Measurements from ENCODE around the gene IL11.
A peak's percentile ranks its signal among the peaks of the same experiment; 100 is the strongest.

IL11 gene

DNA sequence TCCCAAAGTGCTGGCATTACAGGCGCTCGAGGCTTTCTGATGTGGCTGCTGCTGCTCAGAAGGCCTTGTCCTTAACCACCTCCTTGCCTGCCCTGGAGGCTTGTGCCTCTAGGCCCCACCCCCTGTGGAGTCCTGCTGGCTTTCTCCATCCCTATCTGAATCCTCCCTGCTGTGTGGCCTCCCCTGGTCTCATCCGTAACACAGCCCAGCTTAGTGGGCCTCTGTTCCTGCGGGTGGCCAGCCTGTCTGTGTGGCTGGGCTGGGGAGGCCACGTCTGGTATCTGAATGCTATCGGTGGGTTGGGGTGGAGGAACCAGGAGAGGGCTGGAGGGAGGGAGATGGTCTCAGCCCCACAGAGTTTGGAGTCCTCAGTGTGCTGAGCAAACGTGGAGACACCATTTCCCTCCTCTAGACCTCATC is 20.2 kb upstream of the IL11 start:
- DNase-seq: no peak

DNA sequence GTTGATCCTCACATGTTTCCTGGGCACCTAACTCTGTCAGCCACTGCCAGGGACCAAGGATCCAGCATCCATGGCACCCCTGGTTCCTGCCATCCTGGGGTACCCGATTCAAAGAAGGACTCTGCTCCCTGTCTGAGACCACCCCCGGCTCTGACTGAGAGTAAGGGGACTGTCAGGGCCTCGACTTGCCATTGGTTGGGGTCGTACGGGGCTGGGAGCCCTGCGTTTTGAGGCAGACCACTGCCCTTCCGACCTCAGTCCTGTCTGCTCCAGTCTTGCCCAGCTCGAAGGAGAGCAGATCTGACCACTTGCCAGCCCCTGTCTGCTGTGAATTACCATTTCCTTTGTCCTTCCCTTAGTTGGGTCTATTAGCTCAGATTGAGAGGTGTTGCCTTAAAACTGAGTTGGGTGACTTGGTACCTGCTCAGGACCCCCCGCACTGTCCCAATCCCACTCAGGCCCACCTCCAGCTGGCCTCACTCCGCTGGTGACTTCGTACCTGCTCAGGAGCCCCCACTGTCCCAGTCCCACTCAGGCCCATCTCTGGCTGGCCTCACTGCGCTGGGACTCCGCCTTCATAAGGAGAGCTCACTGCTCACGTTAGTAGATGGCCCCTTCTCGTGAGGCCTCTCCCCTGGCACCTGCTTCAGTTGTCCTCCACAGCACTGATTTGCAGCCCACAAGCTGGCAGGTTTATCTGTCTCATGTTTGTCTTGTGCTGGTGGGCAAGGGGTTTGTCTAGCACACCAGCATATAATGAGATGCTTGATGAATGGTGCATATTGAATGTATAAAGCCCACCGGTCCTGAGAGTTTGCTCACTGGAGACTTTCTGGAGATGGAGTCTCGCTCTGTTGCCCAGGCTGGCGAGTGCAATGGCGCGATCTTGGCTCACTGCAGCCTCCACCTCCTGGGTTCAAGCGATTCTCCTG is 19.4 kb upstream of the IL11 start:
- no peak for DNase-seq

DNA sequence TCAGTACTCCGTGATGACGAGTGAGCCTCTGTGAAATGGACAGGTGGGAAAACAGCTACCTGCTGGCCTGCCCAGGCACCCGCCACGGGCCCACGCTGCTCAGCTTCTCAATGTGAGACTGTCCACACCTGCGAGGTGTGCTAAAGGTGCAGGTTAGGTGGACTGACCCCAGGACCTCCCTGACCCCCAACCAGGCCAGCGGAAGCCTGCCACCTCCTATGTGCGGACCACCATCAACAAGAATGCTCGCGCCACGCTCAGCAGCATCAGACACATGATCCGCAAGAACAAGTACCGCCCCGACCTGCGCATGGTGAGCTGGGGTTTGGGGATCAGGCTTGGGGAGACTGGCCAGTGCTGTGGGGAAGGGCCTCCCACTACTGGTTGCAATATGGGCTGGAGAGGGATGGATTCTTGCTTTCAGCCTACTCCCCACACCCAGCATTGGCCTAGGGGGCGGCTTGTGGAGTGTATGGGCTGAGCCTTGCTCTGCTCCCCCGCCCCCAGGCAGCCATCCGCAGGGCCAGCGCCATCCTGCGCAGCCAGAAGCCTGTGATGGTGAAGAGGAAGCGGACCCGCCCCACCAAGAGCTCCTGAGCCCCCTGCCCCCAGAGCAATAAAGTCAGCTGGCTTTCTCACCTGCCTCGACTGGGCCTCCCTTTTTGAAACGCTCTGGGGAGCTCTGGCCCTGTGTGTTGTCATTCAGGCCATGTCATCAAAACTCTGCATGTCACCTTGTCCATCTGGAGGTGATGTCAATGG is 17.7 kb upstream of the IL11 start:
- no peak for DNase-seq

DNA sequence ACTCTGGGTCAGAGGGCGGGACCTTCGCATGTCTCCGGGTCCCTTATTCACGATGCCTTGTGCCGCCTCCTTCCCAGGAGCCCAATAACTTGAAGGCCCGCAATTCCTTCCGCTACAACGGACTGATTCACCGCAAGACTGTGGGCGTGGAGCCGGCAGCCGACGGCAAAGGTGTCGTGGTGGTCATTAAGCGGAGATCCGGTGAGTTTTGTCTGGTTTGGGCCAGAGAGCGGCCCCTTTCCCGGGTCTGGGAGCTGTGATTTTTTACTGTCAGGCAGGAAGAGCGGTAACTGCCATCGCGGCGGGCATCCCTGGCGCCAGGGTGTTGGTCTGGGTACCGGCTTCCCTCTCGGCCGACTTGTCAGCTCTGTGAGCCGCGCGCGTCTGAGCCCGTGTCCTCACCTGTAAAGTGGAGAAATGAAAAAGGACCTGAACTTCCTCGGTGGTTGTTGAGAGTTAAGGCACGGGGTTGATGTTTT is 16.3 kb upstream of the IL11 start:
- no peak for DNase-seq

DNA sequence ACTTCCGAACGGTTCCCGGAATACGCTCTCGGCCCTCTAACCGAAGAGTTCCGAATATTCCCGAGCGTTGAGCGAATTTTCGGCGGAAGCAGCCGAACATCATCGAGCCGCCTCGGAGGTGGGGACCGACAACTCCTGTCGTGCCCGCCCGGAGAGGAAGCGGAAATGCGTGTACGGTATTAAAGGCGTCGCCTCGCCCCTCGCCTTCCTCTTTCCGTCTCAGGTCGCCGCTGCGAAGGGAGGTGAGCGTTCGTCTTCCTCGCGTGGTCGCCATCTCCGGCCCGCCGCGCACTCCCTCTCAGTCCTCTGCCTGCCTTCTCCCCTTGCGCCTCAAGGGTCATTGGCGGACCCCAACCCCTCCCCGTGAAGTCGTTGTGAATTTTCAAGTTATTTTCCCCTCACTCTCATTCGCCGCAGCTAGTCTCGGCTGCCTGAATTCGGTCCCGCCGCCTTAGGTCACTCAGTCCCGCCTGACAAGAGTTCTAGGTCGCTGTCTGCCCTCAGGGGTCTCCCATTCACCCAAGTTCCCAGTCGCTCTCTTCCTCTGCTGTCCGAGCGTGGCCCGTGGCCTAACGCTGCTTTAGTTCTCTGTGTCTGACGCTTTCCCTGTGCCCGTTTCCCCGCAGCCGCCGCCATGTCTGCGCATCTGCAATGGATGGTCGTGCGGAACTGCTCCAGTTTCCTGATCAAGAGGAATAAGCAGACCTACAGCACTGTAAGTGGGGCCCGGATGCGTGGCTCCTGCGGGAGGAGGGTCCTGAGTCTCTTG is 15.6 kb upstream of the IL11 start, which contains the start of gene RPL28:
RPL28 (plus strand) TSS at position 209 of the 769 bp plus-strand sequence; CDS start at position 635, 426 bp downstream.
- DNase-seq: peak; percentile 99

DNA sequence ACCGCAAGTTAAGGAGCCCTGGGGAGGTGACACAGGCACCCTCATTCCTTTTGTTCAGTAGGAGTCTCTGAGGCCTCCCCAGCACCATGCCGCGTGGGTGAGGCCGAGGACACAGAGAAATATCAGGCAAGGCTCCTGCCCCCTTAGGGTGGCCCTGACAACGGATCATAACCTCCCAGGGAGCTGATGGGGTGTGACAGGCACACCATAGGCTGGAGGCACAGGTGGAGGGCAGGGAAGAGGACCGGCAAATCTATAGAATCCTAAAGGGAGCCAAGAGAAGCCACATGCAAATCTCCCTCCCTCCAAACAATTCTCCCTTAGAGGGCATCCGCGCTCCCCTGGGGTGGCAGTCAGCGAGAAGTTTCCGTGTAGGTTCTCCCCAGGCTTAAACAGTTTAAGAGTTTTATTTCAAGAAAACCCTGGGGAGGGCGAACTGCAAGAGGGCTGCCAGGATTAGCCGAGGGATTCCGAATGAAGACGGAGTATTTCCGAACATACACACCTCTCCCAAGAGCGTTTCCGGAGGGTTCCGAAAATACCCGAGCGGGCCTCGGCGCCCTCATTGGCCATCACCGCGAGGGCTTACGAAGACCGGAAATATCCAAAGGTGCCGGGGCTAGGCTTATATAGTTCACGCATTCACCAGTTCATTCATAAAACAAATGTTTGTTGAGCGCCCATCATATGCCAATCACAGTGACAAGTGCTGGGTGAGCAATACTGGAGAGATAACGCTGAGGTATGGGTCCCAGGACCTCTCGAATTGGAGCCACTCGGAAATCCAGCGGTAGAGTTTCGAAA is 14.9 kb upstream of the IL11 start:
- peak; percentile 99 for DNase-seq

DNA sequence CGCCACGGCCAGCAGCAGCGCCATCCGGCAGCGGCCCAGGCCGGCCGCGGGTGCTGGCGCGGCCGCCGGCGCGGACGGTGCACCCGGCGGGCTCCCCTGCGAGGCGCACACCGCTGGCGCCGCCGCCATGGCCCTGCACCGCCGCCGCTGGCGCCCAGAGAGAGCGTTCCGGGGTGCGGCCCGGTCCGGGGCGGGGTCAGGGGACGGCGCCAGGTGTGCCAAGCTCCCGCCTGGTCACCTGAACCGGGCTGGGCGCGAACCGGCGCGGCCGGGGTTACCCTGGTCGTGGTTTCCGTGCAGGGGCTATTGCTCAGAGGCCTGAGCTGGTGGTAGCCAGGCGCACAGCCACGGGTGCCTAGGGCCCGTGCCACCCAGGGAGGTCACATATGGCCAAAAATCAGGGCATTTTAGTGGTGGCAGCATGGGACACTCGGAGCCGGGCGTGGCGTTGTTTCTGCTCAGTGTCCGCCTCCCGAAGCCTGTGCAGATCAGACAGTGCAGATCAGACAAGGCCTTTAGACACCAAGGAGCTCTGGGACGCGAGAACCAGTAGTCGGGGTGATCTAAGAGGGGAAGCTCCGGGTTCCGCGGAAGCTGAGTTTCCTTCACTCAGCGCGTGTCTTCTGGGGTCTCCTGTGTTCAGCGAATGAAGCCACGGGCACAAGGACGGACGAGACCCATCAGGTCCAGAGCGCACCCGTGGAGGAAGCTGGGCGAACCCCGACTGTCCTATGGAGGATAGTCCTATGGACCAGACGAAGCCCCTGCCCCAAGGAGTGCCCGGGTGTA is 14.1 kb upstream of the IL11 start, which contains the start of gene TMEM238:
TMEM238 (minus strand) TSS at position 162 of the 789 bp plus-strand sequence; CDS start at position 129, 33 bp downstream.
- peak; percentile 42 for DNase-seq

DNA sequence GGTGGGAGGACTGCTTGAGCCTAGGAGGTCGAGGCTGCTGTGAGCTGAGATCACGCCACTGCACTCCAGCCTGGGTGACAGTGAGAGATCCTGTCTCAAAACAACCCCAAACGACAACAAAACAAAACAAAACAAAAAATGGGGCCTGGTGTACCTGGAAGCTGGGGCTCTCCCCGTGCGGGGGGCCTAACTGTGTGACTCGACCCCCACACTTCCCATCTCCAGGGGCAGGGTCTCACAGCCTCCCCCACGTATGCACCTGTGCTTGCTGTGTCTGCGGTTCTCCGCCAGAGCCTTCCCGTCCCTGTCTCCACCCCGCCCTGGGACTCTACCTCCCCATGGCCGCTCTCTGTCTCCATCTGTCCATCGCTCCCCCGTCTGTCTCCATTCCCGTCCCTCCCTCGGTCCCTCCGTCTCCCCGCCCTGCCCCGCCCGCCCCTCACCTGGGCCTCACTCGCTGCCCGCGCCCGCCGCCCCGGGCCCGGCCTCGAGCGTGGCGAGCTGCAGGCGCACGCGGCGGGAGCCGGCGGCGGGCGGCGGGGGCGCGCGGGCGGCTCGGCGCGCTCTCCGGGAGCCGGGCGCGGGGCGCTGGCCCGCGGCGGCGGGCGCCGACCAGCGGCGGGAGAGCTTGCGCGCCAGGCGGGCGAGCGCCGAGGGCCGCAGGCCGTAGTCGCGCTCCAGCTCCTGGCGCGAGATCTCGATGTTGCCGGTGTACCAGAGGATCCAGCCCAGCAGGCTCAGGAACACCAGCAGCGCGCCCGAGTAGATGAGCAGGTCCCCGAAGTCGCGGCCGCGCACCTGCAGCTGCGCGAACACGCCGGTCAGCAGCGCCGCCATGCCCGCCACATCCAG is 13.2 kb upstream of the IL11 start:
- DNase-seq: peak; percentile 38

DNA sequence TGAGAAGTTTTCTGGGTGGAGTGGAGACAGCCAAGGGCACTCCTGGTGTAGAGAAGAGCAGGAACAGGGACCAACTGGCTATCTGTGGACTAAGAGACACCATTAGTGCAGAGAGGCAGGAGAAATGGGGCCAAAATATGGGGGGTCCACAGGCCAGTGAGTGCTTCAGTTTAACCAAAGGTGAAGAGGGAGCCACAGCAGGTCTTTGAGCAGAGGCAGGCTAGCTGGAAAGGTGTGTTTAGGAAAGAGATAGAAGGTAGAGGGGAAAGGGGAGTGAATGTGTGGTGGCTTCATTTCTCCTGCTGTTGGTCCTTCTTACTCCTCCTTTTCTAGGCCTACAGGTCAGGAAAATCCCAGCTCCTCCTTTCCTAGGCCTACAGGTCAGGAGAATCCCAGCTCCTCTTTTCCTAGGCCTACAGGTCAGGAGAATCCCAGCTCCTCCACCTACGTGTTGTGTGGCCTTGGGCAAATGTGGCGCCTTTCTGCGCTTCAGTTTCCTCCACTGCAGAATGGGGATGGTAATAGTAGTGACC is 12.3 kb upstream of the IL11 start:
- DNase-seq: no peak

DNA sequence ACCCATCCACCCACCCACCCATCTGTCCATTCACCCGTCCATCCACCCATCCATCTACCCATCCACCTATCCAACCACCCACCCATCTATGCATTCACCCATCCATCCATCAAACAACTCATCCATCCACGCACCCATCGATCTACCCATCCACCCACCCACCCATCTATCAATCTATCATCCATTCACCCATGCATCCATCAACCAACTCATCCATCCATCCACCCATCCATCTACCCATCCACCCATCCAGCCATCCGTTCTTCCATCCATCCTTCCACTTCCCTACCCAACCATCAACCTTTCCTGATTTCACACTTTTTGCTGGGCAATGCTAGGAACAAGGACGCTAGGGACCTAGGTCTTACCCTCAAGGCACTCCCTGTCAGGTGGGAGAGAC is 11.8 kb upstream of the IL11 start:
- DNase-seq: no peak

DNA sequence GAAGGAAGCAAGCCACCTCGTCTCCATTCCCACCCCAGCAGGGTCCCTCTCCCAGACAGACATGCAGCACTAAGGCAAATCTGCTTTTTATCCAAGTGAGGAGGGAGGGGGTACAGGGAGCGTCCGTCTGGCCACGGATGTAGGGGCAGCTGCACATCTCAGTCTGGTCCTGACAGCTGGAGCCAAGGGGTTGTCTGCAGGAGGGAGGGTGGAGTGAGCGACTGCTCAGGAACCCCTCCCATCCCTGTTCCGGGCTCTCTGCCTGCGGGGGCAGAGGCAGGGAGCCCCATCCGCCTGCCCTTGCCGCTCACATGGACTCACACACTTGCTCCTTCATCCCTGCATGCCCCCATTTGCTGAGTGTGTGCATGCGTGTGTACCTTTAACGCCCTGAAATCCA is 8.9 kb upstream of the IL11 start:
- DNase-seq: no peak

DNA sequence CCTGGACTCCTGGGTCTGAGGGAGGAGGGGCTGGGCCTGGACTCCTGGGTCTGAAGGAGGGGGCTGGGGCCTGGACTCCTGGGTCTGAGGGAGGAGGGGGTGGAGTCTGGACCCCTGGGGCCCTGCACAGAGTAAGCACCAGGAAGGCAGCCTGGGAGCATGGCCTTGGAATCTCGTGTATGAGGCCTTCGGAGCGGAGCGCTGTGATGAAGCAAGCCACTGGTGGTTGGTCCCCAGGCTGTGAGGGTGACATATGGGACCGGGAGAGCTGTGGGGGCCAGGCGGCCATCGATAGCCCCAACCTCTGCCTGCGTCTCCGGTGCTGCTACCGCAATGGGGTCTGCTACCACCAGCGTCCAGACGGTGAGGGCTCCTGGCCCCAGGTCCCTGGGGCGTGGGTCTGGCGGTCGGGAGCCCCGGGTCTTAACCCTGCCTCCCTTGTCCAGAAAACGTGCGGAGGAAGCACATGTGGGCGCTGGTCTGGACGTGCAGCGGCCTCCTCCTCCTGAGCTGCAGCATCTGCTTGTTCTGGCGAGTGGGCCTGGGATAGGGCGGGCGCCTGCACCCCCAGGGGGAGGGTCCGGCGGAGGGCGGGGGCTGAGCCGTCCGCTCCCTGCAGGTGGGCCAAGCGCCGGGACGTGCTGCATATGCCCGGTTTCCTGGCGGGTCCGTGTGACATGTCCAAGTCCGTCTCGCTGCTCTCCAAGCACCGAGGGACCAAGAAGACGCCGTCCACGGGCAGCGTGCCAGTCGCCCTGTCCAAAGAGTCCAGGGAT is 7.3 kb upstream of the IL11 start:
- no peak for DNase-seq

DNA sequence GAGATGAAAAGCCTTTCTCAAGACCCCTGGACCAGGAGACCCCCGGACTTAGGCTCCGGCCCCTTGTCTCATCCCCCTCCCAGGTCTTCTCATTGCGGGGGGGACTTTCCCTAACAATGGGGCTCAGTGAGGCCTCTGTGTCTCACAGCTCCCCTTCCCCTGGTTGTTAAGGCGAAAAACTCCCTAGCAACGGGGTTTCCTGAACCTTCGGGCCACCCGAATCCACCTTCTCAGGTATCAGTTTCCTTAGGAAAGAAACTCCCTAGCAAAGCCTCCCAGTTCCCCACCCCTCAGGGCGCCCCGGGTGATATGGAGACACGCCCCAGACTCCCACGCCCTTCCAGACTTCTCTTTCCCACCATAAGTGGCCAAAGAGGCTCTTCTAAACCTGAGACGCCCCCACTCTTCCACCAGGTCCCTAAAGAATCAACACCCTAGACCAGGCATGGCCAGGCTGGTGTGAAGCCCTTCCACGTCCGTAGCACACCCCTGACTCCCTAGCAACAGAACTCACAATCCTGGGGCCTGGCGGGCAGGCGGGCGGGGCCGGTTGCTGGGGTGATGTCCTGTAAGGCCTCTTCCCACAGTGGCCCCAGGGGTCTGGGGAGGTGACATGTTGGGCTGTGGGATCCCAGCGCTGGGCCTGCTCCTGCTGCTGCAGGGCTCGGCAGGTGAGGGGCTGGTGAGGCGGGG is 6.1 kb upstream of the IL11 start, which contains the start of gene TMEM190:
TMEM190 (plus strand) TSS at position 586 of the 693 bp plus-strand sequence; CDS start at position 614, 28 bp downstream.
- DNase-seq: no peak

DNA sequence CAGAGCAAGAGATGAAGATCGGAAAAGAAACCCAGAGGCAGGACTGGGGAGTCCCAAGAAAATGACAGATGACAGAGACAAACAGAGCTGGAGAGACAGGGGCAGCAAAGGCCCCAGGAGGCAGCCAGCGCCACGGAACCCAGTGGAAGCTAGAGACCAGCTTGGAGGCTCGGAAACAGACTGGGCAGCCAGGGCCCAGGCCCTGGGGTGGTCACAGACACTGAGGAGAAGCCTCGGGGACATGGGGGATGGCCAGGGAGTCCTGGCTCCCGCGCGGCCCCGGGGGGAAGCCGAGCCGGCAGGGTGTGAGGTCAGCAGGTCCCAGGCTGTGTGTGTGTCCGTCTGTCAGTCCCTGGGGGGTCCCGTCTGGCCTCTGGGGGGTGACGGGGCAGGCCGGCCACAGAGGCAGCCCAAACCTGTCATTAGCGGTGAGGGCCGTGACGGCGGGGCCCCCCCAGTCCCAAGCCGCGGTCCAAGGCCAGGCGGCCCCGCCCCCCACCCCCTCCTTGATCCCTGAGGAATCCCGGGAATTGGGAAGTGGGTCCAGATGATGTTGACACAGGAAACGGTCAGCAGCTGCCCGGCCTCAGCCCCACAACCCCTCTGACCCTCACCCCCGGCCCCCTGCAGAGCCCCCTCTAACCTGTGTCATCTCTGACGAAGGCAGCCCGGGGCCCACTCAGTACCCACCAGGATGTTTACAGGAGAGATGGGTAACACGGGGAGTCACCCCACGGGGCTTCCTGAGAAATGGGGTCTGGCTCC is 3.9 kb upstream of the IL11 start:
- no peak for DNase-seq

DNA sequence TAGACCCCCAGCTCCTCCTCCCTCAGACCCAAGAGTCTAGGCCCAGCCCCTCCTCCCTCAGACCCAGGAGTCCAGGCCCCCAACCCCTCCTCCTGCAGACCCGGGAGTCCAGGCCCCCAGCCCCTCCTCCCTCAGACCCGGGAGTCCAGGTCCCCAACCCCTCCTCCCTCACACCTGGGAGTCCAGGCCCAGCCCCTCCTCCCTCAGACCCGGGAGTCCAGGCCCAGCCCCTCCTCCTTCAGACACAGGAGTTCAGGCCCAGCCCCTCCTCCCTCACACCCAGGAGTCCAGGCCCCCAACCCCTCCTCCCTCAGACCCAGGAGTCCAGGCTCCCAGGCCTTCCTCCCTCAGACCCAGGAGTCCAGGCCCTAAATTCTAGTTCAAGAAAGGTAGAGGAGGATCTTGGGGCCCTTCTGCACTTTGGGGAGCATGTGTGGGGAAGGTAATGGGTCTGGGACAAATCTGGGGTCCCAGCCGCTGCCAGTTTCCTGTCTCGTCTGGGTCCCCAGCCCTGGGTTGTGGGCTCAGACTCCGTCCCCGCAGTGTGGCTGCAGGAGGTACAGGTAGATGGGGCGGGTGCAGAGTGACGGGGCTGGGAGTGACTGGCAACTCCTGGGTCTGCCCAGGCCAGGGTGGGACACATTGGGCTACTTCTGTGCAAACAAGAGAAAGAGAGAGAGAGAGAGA is 3.2 kb upstream of the IL11 start:
- DNase-seq: no peak

DNA sequence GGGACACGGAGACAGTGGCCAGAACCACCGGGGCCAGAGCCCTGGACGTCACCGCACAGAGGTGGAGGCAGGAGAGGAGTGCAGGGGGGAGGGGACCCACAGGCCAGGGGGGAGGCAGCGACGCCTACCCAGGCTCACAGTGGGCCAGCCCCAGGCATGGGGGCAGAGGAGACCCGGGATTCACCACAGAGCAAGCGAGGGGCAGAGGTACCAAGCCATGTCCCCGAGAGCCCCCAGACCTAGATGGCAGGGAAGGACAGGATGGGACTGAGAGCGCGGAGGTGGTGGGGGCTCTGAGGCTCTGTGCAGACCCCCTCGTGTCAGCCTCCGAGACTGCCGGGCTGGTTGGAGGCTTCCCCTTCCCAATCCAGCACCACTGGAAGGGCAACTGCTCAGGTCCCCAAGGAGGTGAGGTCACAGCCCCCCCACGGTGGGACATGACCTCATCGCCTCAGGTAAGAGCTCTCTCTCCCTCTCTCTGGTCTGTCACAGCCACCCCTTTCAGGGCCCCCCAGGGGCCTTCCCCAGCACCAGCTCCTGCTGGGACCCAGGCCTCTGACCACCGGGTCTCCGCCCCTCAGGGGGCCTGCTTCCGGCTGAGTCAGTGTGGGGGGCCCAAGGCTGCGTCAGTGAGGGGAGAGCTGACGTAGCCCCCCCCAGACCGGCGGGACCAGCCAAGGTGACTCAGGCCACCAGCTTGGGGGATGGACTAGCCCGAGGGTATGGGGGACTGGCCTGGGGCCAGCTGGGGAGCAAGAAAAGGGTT is 2.2 kb upstream of the IL11 start:
- no peak for DNase-seq

All from NCI-H748 treated with DMSO at 0.1 percent for 48 hours (cell line).